NCI-H1092 treated with DMSO at 0.1 percent for 48 hours (cell line): ENCODE measurements around the gene DDX11.
"Not testable (repeated sequence)": the region's sequence is repeated elsewhere in the genome, so short reads cannot be mapped to it uniquely, and the experiment has no call there.

ENCODE experiments used
- DNase-seq: peaks from one replicate; lab custom pipeline; 2025; lab: John Stamatoyannopoulos, UW

Gene DDX11

GRCh38 chr12:31099434-31099833 lies 25.8 kb downstream of the DDX11 start:
- not testable (repeated sequence) for DNase-seq

DNA sequence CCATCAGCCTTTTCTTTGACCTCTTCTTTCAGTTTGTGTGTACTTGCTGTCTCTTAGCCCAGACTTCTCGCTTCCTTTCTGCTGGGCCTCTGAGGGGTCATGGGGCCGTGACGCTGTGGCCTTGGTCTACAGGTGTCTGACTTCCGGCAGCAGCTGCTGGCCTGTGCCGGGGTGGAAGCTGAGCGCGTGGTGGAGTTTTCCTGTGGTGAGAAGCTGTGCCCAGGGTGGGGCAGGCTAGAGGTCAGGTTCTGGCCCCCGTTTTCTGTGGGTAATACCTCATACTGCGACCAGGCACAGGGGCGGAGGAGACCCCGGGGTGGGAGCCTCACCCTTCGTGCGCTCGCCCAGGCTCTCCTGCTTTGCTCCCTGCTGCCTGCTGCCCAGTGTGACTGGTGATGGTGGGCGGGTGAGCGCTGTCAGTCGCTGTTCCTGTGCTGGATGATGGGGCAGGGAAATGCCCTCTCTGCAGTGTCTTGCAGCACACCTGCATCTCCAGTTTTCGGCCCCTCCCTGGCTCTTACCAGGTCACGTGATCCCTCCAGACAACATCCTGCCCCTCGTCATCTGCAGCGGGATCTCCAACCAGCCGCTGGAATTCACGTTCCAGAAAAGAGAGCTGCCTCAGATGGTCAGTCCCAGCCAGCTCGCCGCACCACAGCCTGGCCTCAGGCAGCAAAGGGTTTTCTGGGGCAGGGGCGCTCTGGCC lies 27.0 kb downstream of the DDX11 start:
- not testable (repeated sequence) for DNase-seq

DNA sequence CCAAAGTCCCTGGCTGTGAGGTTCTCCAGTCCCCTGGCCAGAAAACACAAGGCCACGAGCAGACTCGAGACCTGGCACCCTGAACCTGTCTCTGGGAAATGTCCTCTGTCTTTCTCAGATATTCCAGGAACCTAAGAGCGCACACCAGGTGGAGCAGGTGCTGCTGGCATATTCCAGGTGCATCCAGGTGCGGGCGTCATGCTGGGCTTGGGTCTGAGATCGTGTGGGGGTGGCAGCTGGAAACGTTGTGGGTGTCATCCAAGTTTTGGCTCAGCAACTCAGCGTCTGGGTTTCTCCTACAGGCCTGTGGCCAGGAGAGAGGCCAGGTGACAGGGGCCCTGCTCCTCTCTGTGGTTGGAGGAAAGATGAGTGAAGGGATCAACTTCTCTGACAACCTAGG lies 28.5 kb downstream of the DDX11 start:
- peak; percentile 5 for DNase-seq

DNA sequence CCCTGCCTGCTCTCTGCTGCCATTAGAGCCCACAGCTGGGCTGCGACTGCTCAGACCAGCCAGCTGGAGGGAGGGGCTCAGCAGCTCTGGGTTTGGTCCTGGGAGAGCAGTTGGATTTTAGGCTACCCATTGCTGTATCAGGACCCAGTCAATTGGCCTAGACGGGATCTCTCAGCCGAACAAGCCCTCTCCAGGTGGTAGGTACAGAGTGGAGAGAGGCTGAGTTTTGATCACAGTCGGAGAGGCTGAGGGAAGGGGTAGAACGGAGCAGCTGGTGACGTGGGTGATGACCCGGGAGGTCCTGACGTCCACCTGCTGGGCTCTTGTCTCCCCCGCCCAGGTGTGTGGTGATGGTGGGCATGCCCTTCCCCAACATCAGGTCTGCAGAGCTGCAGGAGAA lies 28.9 kb downstream of the DDX11 start:
- DNase-seq = not testable (repeated sequence)

- DNase-seq = peak; percentile 91
Measured at GRCh38 chr12:31103561-31103975, 29.9 kb downstream of the DDX11 start.

DNA sequence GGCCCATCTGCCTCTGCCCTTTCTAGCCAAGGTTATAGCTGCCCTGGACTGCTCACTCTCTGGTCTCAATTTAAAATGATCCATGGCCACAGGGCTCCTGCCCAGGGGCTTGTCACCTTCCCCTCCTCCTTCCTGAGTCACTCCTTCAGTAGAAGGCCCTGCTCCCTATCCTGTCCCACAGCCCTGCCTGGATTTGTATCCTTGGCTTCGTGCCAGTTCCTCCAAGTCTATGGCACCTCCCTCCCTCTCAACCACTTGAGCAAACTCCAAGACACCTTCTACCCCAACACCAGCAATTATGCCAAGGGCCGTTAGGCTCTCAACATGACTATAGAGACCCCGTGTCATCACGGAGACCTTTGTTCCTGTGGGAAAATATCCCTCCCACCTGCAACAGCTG lies 30.6 kb downstream of the DDX11 start:
- DNase-seq = not testable (repeated sequence)

- DNase-seq = not testable (repeated sequence)
Measured at GRCh38 chr12:31104773-31105172, 31.1 kb downstream of the DDX11 start.

DNA sequence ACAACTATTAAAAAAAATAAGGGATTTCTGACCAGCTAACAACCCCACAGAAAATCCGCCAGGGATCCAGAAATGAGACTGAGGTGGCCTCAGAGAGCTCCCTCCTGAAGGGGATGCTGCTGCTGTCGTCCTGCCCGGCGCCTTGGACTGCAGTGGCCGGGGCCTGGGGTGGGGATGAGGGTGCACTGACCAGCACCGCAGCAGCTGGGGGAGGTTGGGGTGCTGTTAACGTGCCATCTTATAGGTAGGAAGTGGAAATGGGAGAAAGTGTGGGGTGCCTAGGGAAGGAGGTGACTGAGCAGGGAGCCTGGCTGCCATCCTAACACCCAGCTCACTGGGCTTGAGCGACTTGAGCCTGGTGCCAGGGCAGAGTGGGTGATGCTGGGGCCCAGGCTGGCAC lies 32.0 kb downstream of the DDX11 start:
- DNase-seq = no peak

DNA sequence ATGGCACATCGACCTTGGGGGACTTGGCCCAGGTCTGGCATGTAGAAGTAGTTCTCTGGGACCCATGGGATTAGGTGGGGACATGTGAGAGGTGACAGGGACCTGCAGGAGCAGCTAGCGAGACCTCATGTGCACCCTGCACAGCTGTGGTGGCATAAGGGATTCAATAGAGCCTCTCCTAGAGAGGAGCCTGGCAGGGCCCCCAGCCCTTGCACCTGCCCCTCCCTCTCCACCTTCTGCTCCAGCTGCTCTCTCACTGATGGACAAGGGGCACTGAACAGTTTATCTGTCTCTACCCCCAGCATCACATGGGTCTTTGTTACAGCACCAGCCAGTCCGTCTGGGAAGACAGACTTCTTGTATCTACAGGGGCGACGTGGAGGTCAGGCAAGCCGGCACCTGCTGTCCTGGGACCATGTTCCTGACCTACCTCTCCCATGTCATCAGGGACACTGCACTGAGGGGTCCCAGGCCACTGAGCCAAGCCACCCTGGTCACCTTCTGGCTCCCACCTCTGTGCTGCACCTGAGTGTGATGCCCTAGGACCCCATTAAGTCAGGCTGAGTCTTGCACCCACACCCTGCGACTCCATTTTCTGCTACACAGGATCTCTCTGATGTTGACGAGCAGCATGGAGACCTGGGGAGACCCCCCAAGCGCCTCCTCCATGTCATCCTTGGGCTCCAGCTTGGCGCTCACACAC lies 32.6 kb downstream of the DDX11 start:
- peak; percentile 29 for DNase-seq

- not testable (repeated sequence) for DNase-seq
Measured at GRCh38 chr12:31109773-31110172, 36.1 kb downstream of the DDX11 start.

- not testable (repeated sequence) for DNase-seq
Measured at GRCh38 chr12:31110263-31110662, 36.6 kb downstream of the DDX11 start.

GRCh38 chr12:31115092-31115601 lies 41.5 kb downstream of the DDX11 start:
- not testable (repeated sequence) for DNase-seq

DNA sequence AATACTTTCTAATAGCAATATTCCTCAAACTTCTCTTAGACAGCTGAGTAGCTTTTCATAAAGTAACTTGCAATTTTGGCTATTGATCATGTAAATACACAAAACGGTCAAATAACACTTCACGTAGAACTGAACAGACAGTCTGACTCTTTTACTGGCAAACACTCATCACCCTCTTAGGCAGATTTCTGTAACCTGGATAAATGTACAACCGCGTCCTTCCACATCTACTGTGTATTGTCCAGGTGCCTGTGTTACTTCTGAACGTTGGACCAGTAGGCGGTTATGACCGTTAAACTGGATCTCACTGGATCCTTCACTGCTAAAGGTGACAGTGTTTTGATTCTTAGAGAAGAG lies 43.2 kb downstream of the DDX11 start:
- DNase-seq = peak; percentile 67

- DNase-seq = peak; percentile 67
Measured at GRCh38 chr12:31117203-31118011, 43.7 kb downstream of the DDX11 start.

- peak; percentile 64 for DNase-seq
Measured at GRCh38 chr12:31118347-31119191, 44.9 kb downstream of the DDX11 start.

GRCh38 chr12:31119192-31119802 lies 45.6 kb downstream of the DDX11 start:
- DNase-seq = peak; percentile 49

- no peak for DNase-seq
Measured at GRCh38 chr12:31119803-31120211, 46.1 kb downstream of the DDX11 start.

GRCh38 chr12:31120392-31121008 lies 46.8 kb downstream of the DDX11 start:
- no peak for DNase-seq

GRCh38 chr12:31121022-31121728 lies 47.5 kb downstream of the DDX11 start:
- not testable (repeated sequence) for DNase-seq

DNA sequence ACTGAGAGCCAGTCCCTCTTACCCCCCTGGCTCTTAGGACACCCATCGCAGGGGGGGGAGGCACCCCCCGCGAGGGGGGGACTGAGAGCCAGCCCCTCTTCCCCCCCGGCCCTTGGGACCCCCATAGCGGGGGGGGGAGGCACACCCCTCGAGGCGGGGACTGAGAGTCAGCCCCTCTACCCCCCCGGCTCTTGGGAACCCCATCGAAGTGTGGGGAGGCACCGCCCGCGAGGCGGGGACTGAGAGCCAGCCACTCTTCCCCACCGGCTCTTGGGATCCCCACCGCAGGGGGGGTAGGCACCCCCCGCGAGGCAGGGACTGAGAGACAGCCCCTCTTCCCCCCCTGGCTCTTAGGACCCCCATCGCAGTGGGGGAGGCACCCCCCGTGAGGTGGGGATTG lies 48.8 kb downstream of the DDX11 start:
- DNase-seq = no peak
